Measurements from ENCODE around the gene HDAC3.

HDAC3 gene

GRCh38 chr5:141657937-141658545, 21.4 kb upstream of the HDAC3 start:
- DNase-seq (ENCODE audit: low read depth): peak; percentile 96

GRCh38 chr5:141657404-141657803, 20.8 kb upstream of the HDAC3 start:
- DNase-seq (ENCODE audit: low read depth): no peak

GRCh38 chr5:141656396-141656795, 19.7 kb upstream of the HDAC3 start:
- no peak for DNase-seq (ENCODE audit: low read depth)

DNA sequence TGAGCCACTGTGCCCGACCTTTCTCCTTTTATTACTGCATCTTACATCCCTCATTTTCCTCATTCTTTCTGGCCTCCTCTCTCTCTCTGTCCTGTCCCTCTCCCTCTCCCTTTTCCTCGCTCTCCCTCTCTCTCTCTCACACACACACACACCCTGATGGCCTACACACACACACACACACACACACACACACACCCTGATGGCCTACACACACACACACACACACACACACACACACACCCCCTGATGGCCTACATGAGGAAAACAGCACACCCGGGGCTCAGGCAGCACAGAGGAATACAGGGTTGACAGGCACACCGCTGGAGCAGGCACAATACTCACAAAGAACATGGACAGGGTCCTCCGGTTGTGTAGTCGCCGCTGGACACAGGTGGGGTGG, 18.4 kb upstream of the HDAC3 start:
- no peak for DNase-seq (ENCODE audit: low read depth)

DNA sequence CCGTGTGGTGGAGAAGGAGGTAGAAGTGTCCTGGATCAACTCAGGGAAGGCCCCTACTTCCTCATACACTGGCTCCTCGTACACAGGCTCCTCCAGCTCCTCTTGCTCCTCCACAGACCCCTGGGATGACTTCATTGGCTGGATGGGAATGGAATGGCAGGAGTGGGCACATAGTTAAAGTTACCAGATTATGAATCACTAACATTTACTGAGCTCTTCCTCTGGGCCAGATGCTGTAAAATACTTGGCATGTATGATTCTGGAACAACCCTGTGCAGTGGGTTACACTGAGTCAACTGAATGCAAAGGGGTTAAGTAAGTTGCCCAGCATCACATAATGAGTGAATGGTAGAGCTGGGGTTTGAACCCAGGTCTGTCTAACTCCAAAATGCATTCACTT, 17.6 kb upstream of the HDAC3 start:
- peak; percentile 84 for DNase-seq (ENCODE audit: low read depth)

GRCh38 chr5:141651728-141652105, 15.1 kb upstream of the HDAC3 start:
- no peak for DNase-seq (ENCODE audit: low read depth)

- DNase-seq (ENCODE audit: low read depth): peak; percentile 64
These were observed 14.4 kb upstream of the HDAC3 start, which contains the start of gene FCHSD1 for GRCh38 chr5:141650851-141651727. Gene FCHSD1 (minus strand): TSS chr5:141651418. CDS start chr5:141651368, 50 bp downstream.

GRCh38 chr5:141649972-141650371, 13.3 kb upstream of the HDAC3 start:
- no peak for DNase-seq (ENCODE audit: low read depth)

DNA sequence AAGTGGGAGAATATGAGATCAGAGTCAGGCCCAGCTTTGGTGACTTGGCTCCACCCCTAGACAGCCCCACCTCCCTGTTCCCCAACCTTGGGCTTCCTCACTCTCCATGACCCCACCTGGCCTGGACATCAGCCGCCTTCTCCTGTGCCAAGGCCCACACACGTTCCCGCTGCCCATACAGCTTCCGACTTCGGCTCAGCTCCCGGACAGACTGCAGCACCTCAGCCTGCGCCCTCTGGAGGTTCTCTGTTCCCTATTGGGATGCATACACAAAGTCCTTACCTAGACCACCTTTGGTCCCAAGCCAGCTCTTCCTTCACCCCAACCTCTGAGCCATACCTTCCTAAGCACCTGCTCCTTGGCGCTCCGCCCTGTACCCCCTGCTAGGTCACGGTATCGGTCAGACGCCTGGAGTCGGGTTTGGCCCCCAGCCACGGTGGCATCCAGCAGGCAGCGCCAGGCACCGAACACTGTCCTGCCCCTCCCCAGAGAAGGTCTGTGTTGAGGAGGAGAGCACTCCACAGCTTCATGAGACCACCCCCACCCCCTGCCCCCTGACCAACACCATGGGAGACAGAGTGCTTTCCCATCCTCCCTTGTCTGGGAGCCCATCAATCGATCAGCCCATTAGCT, 12.5 kb upstream of the HDAC3 start:
- DNase-seq (ENCODE audit: low read depth): no peak

DNA sequence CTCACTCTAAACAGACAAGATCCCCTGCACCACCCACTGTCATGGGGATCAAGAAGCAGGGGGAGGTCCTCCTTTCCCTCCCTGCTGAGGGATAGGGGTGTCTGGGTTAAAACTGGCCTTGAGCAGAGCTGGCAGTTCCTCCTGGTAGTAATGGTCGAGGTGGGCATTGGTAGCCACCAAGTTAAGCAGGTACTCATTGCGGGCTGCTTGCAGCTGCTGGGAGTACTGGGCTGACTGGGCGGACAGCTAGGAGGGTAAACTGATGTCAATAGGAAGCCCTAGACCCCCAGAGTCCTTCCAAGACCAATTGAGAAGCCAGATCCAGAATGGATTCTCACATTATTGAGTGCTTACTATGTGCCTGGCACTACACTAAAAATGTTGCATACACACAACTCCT, 11.2 kb upstream of the HDAC3 start:
- DNase-seq (ENCODE audit: low read depth): no peak

GRCh38 chr5:141647242-141647641, 10.6 kb upstream of the HDAC3 start:
- DNase-seq (ENCODE audit: low read depth): no peak

DNA sequence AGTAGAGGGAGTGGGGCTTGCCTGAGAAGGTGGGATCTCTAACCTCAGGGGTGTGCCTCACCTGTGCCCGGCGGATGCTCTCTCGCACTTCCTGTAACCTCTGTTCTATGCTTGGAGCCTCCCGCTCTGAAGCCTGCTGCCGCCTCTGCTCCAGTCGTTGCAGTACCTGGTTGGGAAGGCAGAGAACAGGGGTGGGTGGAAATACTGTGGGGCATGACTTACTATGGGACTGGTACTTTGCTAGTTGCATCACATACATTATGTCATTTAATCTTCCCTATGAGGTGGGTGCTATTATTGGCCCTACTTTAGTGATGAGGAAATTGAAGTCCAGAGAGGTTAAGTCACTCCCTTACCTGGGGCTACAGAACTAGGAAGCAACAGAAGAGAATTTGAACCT, 9.4 kb upstream of the HDAC3 start:
- no peak for DNase-seq (ENCODE audit: low read depth)

GRCh38 chr5:141641634-141642267, 5.1 kb upstream of the HDAC3 start:
- peak; percentile 68 for DNase-seq (ENCODE audit: low read depth)

GRCh38 chr5:141640698-141641097, 4.0 kb upstream of the HDAC3 start:
- no peak for DNase-seq (ENCODE audit: low read depth)

DNA sequence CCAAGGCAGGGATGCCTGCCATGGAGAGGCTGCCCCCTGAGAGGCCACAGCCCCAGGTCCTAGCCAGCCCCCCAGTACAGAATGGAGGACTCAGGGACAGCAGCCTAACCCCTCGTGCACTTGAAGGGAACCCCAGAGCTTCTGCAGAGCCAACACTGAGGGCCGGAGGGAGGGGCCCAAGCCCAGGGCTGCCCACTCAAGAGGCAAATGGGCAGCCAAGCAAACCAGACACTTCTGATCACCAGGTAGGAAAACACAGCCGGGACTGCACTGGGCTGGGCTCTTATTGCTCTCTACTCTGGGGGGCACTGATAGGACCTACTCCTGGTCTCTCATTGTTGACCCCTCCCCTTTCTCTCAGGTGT, 3.4 kb upstream of the HDAC3 start:
- no peak for DNase-seq (ENCODE audit: low read depth)

DNA sequence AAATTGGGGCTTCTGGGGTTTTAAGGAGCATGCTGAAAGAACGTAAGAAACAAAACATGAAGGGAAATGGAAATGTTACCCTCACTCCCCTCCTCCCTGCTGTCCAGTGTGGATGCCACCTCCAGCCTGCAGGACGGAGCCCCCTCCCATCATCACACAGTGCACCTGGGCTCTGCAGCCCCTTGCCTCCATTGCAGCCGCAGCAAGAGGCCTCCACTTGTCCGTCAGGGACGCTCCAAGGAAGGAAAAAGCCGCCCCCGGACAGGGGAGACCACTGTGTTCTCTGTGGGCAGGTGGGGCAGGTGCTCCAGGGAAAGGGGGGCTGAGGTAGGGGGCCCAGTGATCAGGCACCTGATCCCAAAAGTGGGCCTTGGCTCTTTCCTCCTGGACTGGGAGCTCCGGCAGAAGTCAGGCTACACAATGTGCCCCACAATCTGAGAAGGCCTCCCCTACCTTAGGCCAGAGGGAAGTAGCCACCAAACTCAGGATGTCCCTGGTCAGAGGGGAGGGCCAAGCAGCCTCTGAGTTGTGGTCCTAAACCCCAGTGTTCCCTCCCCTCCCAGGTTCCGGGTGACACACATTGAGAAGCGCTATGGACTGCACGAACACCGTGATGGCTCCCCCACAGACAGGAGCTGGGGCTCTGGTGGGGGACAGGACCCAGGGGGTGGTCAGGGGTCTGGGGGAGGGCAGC, 2.9 kb upstream of the HDAC3 start:
- no peak for DNase-seq (ENCODE audit: low read depth)

DNA sequence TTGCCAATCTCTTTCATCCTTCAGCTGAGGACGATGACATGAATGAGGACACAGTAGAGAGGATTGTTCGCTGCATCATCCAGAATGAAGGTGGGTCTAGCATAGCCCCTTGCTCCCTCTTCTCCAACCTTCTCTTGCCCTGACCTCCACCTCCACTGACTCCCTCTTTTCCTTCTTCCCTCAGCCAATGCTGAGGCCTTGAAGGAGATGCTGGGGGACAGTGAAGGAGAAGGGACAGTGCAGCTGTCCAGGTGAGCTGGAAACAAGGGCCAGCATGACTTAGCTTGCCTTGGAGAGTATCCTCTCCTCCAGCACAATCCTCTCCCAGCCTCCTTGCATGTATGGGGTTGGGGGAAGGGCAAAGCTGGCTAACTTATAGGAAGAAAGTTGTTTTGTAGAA, 2.1 kb upstream of the HDAC3 start:
- no peak for DNase-seq (ENCODE audit: low read depth)

GRCh38 chr5:141637767-141638419, 1.2 kb upstream of the HDAC3 start:
- peak; percentile 49 for DNase-seq (ENCODE audit: low read depth)

DNA sequence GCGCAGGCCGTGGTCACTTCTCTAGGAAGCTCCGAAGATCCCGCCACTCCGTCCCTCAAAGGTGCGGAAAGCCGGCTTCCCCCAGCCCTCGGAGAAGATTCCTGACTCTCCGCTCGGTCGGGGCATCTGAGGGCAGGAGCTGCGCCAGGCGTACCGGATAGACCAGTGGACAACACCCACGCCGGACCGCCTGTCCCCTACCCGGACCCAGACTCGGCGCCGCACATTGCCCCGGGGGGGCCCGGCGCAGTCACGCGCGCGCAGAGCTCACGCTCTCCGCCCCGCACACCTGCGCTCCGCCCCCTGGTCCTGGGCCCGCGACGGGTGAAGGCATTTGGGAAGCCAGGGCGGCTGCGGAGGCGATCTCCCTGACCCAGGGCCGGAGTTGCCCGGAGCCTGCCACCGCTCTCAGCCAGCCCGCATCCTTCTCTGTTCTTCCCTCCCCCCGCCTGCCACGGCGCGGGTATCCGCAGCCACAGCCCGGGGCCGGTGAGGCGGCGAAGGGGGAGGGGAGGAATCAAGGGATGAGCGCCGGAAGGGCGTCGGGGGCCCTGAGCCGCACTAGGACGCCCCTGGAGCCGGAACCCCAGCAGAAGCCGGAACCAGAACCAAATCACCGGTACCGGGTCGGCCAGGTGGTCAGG, 596 bp upstream of the HDAC3 start:
- DNase-seq (ENCODE audit: low read depth): no peak

DNA sequence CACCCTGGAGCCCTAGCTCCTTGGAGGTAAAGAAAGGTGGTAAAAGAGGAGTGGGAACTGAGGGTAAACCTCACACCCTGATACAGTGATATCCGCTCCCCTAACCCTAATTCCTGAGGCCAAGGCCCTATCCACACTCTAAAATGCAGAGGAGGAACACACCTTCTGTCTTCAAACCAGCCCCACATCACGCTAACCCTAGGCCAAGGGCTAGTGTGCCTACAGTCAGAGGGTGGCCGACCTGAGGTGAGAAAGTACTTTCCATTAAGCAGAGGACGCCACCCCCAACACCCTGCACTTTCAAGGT, 590 bp downstream of the HDAC3 start:
- no peak for DNase-seq (ENCODE audit: low read depth)

DNA sequence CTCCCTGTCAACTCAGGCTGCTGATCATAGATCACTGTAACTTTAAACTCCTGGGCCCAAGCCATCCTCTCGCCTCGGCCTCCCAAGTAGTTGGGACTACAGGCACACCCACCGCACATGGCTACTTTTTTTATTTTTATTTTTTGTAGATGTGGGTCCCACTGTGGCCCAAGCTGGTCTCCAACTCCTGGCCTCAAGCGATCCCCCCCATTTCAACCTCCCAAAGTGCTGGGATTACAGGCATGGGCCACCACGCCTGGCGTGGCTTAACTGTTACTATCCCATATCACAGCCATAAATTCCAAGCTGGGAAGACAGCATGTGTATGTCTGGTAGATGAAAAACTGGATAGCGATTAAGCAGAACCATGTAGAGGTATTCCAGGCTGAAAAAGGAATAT, 1.0 kb downstream of the HDAC3 start:
- no peak for DNase-seq (ENCODE audit: low read depth)
